Neural cell (in vitro differentiated cells): ENCODE measurements around the gene BIK. TPM values are rescaled to one million over a fixed set of nuclear protein-coding genes. Genes with fewer than 3 reads are reported as not detected.

ENCODE experiments used
- H2AFZ ChIP-seq: fragments of 200-600, 300-800 bp; sonication (generic), shearing (Covaris generic); 2 replicates; pipeline ENCODE4 v1.6.0; 2014; ENCODE audit warnings: low read depth, mild to moderate bottlenecking, antibody characterized with exemption, low read length, moderate library complexity
- H3F3A ChIP-seq: fragments of 200-600 bp; shearing (Covaris generic); 2 replicates; pipeline ENCODE4 v1.6.1; 2016; ENCODE audit warnings: mild to moderate bottlenecking, moderate library complexity, mixed read lengths, antibody characterized with exemption, low read length; ENCODE audit not compliant: insufficient read depth, poor library complexity, severe bottlenecking
- H3K27ac ChIP-seq: fragments of 200-600, 300-800 bp; sonication (generic), shearing (Covaris generic); 2 replicates; pipeline ENCODE4 v1.5.1; 2014; ENCODE audit warnings: mild to moderate bottlenecking, low read length, moderate library complexity
- H3K27me3 ChIP-seq: fragments of 300-800, 200-600 bp; sonication (generic), shearing (Covaris generic); 2 replicates; pipeline ENCODE4 v1.6.0; 2014; ENCODE audit warnings: mild to moderate bottlenecking, low read depth, low read length, moderate library complexity; ENCODE audit not compliant: insufficient read depth
- H3K36me3 ChIP-seq: fragments of 300-800, 200-600 bp; sonication (generic), shearing (Covaris generic); 2 replicates; pipeline ENCODE4 v1.5.1; 2014; ENCODE audit warnings: mild to moderate bottlenecking, antibody characterized with exemption, low read length, moderate library complexity; ENCODE audit not compliant: insufficient read depth
- H3K4me2 ChIP-seq: fragments of 300-800, 200-600 bp; sonication (generic), shearing (Covaris generic); 2 replicates; pipeline ENCODE4 v1.6.0; 2014; ENCODE audit warnings: mild to moderate bottlenecking, low read length
- H3K4me3 ChIP-seq: fragments of 300-800, 200-600 bp; sonication (generic), shearing (Covaris generic); 2 replicates; pipeline ENCODE4 v1.5.1; 2014; ENCODE audit warnings: mild to moderate bottlenecking, low read length, moderate library complexity
- H3K79me2 ChIP-seq: fragments of 200-600 bp; shearing (Covaris generic); replicated peaks from 2 replicates; pipeline ENCODE4 v1.6.0; 2014; ENCODE audit warnings: mild to moderate bottlenecking, low read length, moderate library complexity; ENCODE audit not compliant: insufficient read depth
- H3K9ac ChIP-seq: fragments of 300-800, 200-600 bp; sonication (generic), shearing (Covaris generic); 2 replicates; pipeline ENCODE4 v1.6.1; 2016; ENCODE audit warnings: mild to moderate bottlenecking, low read length, mixed read lengths
- H3K9me2 ChIP-seq: fragments of 200-600 bp; shearing (Covaris generic); 2 replicates; pipeline ENCODE4 v1.6.1; 2016; ENCODE audit warnings: mild to moderate bottlenecking, low read length, mixed read lengths; ENCODE audit not compliant: insufficient read depth
- H3K9me3 ChIP-seq: fragments of 200-600, 300-800 bp; sonication (generic), shearing (Covaris generic); 2 replicates; pipeline ENCODE4 v1.6.1; 2016; ENCODE audit warnings: mild to moderate bottlenecking, mixed run types, low read length, moderate library complexity, mixed read lengths
- H4K20me1 ChIP-seq: fragments of 200-600 bp; shearing (Covaris generic); 2 replicates; pipeline ENCODE4 v1.6.1; 2016; ENCODE audit warnings: mild to moderate bottlenecking, mixed run types; ENCODE audit not compliant: insufficient read depth
- EP300 ChIP-seq: fragments of 450-650 bp; conservative IDR thresholded peaks from 2 replicates; pipeline ENCODE4 v1.6.1; 2014; ENCODE audit warnings: antibody characterized with exemption, mild to moderate bottlenecking, moderate library complexity; ENCODE audit not compliant: poor library complexity, severe bottlenecking
- EZH2 ChIP-seq: fragments of 200-600, 300-800 bp; shearing (Covaris generic), sonication (generic); IDR thresholded peaks from 2 replicates; pipeline ENCODE4 v1.6.1; 2014; ENCODE audit warnings: antibody characterized with exemption, low read length, borderline replicate concordance, mild to moderate bottlenecking; ENCODE audit not compliant: insufficient read depth, poor library complexity, severe bottlenecking
- MXI1 ChIP-seq: fragments of 450-650 bp; conservative IDR thresholded peaks from 2 replicates; pipeline ENCODE4 v1.6.1; 2014; ENCODE audit warnings: antibody characterized with exemption, mild to moderate bottlenecking; ENCODE audit not compliant: poor library complexity, severe bottlenecking
- POLR2AphosphoS5 ChIP-seq: IDR thresholded peaks from 2 replicates; pipeline ENCODE4 v1.6.1; 2012
- RAD21 ChIP-seq: fragments of 450-650 bp; conservative IDR thresholded peaks from 2 replicates; pipeline ENCODE4 v1.6.1; 2014; ENCODE audit warnings: antibody characterized with exemption, mild to moderate bottlenecking, moderate library complexity
- SMC3 ChIP-seq: fragments of 450-650 bp; conservative IDR thresholded peaks from 2 replicates; pipeline ENCODE4 v1.6.1; 2014; ENCODE audit warnings: antibody characterized with exemption, mild to moderate bottlenecking, moderate library complexity; ENCODE audit not compliant: poor library complexity
- TAF1 ChIP-seq: IDR thresholded peaks from 2 replicates; pipeline ENCODE4 v1.6.1; 2012; ENCODE audit warnings: low read depth
- polyA plus RNA-seq: library from polyadenylated mRNA; depleted of rRNA; stranded (reverse); fragments of >200 nt; gene quantifications from 2 replicates; pipeline ENCODE4 v1.2.3, GENCODE V29; 2014
- TF ChIP-seq, protein P1 (sequence below): fragments of 450-650 bp; IDR thresholded peaks from 2 replicates; pipeline ENCODE4 v1.5.1; 2014; ENCODE audit warnings: antibody characterized with exemption, mild to moderate bottlenecking, moderate library complexity; ENCODE audit not compliant: poor library complexity, severe bottlenecking
- TF ChIP-seq, protein P2 (sequence below): IDR thresholded peaks from 2 replicates; pipeline ENCODE4 v1.6.1; 2012; ENCODE audit warnings: borderline replicate concordance

Gene BIK
- polyA plus RNA-seq, 1 donor from 2014 or later = 3.1 TPM

DNA sequence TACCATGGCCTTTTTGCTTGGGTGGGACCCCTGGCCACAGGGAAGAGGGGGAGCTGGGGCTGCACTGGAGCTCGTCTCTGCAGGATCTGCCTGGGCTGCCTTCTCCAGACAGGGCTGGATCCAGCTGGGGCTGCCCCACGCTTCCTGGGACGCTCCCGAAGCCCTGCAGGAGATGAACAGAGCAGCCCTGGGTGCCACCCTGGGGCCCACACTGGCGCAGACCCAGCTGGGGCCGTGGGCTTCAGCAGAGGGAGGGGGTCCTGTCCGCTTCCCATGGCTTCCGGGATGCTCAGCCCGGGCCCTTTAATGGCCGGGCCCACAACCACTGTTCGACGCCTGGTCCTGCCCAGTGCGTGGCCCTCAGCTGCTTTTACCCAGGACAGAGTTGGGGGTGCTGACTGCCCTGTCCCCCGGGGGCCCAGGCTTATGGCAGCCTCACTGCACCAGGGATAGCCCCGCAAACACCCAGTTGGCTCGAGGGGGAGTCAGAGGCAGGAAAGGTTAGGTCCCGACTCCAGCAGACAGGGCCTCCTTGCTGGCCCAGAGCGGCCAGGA lies 52.8 kb downstream of the BIK start:
- Histone ChIP-seq H3K27me3 (no peaks in the 10 kb centered on the region), H3K4me2 (no peak overlapping the region), H3F3A (no peaks in the 10 kb centered on the region), H3K27ac (no peak overlapping the region), H3K9me3 (no peaks in the 10 kb centered on the region), H3K79me2 (no peaks in the 10 kb centered on the region), H3K36me3 (no peaks in the 10 kb centered on the region), H3K4me3 (no peak overlapping the region), H3K9me2 (no peaks in the 10 kb centered on the region), H3K9ac (no peak overlapping the region), H4K20me1 (no peaks in the 10 kb centered on the region), H2AFZ (no peak overlapping the region)
- TF ChIP-seq, protein P1, sequence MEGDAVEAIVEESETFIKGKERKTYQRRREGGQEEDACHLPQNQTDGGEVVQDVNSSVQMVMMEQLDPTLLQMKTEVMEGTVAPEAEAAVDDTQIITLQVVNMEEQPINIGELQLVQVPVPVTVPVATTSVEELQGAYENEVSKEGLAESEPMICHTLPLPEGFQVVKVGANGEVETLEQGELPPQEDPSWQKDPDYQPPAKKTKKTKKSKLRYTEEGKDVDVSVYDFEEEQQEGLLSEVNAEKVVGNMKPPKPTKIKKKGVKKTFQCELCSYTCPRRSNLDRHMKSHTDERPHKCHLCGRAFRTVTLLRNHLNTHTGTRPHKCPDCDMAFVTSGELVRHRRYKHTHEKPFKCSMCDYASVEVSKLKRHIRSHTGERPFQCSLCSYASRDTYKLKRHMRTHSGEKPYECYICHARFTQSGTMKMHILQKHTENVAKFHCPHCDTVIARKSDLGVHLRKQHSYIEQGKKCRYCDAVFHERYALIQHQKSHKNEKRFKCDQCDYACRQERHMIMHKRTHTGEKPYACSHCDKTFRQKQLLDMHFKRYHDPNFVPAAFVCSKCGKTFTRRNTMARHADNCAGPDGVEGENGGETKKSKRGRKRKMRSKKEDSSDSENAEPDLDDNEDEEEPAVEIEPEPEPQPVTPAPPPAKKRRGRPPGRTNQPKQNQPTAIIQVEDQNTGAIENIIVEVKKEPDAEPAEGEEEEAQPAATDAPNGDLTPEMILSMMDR = no peak
- no peak for TF ChIP-seq EP300
- TF ChIP-seq, protein P2, sequence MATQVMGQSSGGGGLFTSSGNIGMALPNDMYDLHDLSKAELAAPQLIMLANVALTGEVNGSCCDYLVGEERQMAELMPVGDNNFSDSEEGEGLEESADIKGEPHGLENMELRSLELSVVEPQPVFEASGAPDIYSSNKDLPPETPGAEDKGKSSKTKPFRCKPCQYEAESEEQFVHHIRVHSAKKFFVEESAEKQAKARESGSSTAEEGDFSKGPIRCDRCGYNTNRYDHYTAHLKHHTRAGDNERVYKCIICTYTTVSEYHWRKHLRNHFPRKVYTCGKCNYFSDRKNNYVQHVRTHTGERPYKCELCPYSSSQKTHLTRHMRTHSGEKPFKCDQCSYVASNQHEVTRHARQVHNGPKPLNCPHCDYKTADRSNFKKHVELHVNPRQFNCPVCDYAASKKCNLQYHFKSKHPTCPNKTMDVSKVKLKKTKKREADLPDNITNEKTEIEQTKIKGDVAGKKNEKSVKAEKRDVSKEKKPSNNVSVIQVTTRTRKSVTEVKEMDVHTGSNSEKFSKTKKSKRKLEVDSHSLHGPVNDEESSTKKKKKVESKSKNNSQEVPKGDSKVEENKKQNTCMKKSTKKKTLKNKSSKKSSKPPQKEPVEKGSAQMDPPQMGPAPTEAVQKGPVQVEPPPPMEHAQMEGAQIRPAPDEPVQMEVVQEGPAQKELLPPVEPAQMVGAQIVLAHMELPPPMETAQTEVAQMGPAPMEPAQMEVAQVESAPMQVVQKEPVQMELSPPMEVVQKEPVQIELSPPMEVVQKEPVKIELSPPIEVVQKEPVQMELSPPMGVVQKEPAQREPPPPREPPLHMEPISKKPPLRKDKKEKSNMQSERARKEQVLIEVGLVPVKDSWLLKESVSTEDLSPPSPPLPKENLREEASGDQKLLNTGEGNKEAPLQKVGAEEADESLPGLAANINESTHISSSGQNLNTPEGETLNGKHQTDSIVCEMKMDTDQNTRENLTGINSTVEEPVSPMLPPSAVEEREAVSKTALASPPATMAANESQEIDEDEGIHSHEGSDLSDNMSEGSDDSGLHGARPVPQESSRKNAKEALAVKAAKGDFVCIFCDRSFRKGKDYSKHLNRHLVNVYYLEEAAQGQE = no peak
- TF ChIP-seq EZH2 = no peak
- TF ChIP-seq SMC3 = no peak
- TF ChIP-seq POLR2AphosphoS5 = no peak
- no peak for TF ChIP-seq TAF1
- TF ChIP-seq MXI1 = no peak
- no peak for TF ChIP-seq RAD21

DNA sequence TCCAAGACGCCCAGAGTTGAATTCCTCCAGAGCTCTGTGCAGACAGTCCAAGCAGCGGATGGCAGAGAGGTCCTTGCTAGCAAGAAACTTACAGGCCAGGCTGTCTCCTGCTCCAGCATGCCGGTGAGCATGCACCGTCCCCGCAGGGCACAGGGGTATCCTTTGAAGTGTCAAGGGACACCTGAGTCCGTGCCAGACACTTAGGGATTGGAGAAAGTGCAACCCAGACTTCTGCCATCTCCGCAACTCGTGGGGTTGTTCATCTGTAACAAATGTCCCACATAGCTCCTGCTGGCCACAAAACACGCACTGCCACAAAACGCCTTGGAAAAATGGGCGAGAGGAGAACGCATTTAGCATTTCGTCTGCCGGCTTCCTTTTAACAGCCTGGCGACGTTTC lies 54.1 kb downstream of the BIK start:
- TF ChIP-seq MXI1 = no peak
- TF ChIP-seq EP300 = no peak
- TF ChIP-seq RAD21 = no peak
- TF ChIP-seq, protein P2 = no peak
- no peak for TF ChIP-seq POLR2AphosphoS5
- no peak for TF ChIP-seq EZH2
- Histone ChIP-seq H2AFZ (no peak overlapping the region), H3K79me2 (no peaks in the 10 kb centered on the region), H3K27me3 (no peaks in the 10 kb centered on the region), H3K4me3 (no peak overlapping the region), H4K20me1 (no peaks in the 10 kb centered on the region), H3K27ac (no peak overlapping the region), H3K36me3 (no peaks in the 10 kb centered on the region), H3F3A (no peaks in the 10 kb centered on the region), H3K9me2 (no peaks in the 10 kb centered on the region), H3K4me2 (no peak overlapping the region), H3K9ac (no peak overlapping the region), H3K9me3 (no peaks in the 10 kb centered on the region)
